SK-N-SH (cell line): ENCODE results near the gene ANO6. TPM values are rescaled to one million over a fixed set of nuclear protein-coding genes. Genes with fewer than 3 reads are reported as not detected.

Experiments
- CTCF ChIA-PET: fragments of 300-600, 350-600 bp; formaldehyde crosslinking; extraction: SDS; loops from one replicate; lab custom pipeline; 2021; lab: Yijun Ruan, JAX
- POLR2A ChIA-PET: fragments of 350-600 bp; sonication (Branson Sonifier 250); formaldehyde crosslinking; extraction: SDS; loops from one replicate; lab custom pipeline; 2020; ENCODE audit warnings: antibody characterized with exemption, inconsistent platforms; lab: Yijun Ruan, JAX
- DNase-seq: peaks from one replicate; pipeline ENCODE4 v3.0.0; 2012
- H2AFZ ChIP-seq: fragments of 200-600 bp; sonication (generic); 2 replicates; pipeline ENCODE4 v1.8.1; 2016; ENCODE audit warnings: antibody characterized with exemption, mild to moderate bottlenecking, low read depth
- H3F3A ChIP-seq: fragments of 200-600 bp; sonication (generic); replicated peaks from 2 replicates; pipeline ENCODE3; 2016; ENCODE audit warnings: antibody characterized with exemption, mild to moderate bottlenecking; ENCODE audit not compliant: insufficient read depth
- H3K27ac ChIP-seq, 2 experiments: fragments of 200-500 bp in 1 of 2; fragments of 200-600 bp in 1 of 2; sonication (Bioruptor generic) in 1 of 2; sonication (generic), shearing (Covaris generic) in 1 of 2; 2 replicates each; pipeline versions ENCODE4 v1.5.1 to v1.6.1; 2014 to 2016; ENCODE audit warnings: low read depth in 2 of 2, inconsistent platforms in 1 of 2, low read length in 1 of 2, mild to moderate bottlenecking in 1 of 2, mixed read lengths in 1 of 2
- H3K27me3 ChIP-seq: fragments of 200-600 bp; sonication (generic), shearing (Covaris generic); 2 replicates; pipeline ENCODE4 v1.6.1; 2016; ENCODE audit warnings: mixed run types; ENCODE audit not compliant: insufficient read depth
- H3K36me3 ChIP-seq, 2 experiments: fragments of 200-500 bp in 1 of 2; fragments of 200-600 bp in 1 of 2; sonication (Bioruptor generic) in 1 of 2; sonication (generic) in 1 of 2; replicated peaks in 1 of 2; 2 replicates each; pipeline versions ENCODE3 to v1.5.1; 2014 to 2016; ENCODE audit warnings: low read length in 1 of 2, mild to moderate bottlenecking in 1 of 2; ENCODE audit not compliant: insufficient read depth in 2 of 2, control insufficient read depth in 1 of 2
- H3K4me1 ChIP-seq, 2 experiments: fragments of 200-500 bp in 1 of 2; fragments of 200-600 bp in 1 of 2; sonication (Bioruptor generic) in 1 of 2; sonication (generic), shearing (Covaris generic) in 1 of 2; 2 replicates each; pipeline versions ENCODE4 v1.5.1 to v1.6.1; 2014 to 2016; ENCODE audit warnings: low read depth in 1 of 2, low read length in 1 of 2, mixed run types in 1 of 2; ENCODE audit not compliant: insufficient read depth in 2 of 2, control insufficient read depth in 1 of 2
- H3K4me2 ChIP-seq: fragments of 200-600 bp; sonication (generic), shearing (Covaris generic); 2 replicates; pipeline ENCODE4 v1.6.1; 2017; ENCODE audit warnings: mixed run types
- H3K4me3 ChIP-seq, 2 experiments: fragments of 200-500 bp in 1 of 2; fragments of 200-600 bp in 1 of 2; sonication (Bioruptor generic) in 1 of 2; sonication (generic), shearing (Covaris generic) in 1 of 2; 2 replicates each; pipeline versions ENCODE4 v1.5.1 to v1.8.1; 2014 to 2016; ENCODE audit warnings: low read depth in 2 of 2, inconsistent platforms in 1 of 2, low read length in 1 of 2, mild to moderate bottlenecking in 1 of 2, mixed read lengths in 1 of 2, moderate library complexity in 1 of 2
- H3K79me2 ChIP-seq: fragments of 200-600 bp; sonication (generic); 2 replicates; pipeline ENCODE4 v1.8.1; 2017; ENCODE audit warnings: mild to moderate bottlenecking; ENCODE audit not compliant: insufficient read depth
- H3K9ac ChIP-seq: fragments of 200-600 bp; sonication (generic); 2 replicates; pipeline ENCODE4 v1.6.1; 2017; ENCODE audit warnings: mixed run types
- H3K9me2 ChIP-seq: fragments of 200-600 bp; sonication (generic); 2 replicates; pipeline ENCODE4 v1.6.1; 2017; ENCODE audit warnings: mixed run types
- H3K9me3 ChIP-seq: fragments of 200-600 bp; sonication (generic); 2 replicates; pipeline ENCODE4 v1.6.1; 2017; ENCODE audit warnings: mixed run types, mild to moderate bottlenecking, moderate library complexity
- H4K20me1 ChIP-seq: fragments of 200-600 bp; sonication (generic); 2 replicates; pipeline ENCODE4 v1.6.1; 2017; ENCODE audit warnings: mild to moderate bottlenecking, mixed run types; ENCODE audit not compliant: insufficient read depth
- ELF1 ChIP-seq: IDR thresholded peaks from 2 replicates; pipeline ENCODE4 v1.4.0; 2012
- EZH2phosphoT487 ChIP-seq: fragments of 200-600 bp; sonication (generic); IDR thresholded peaks from 2 replicates; pipeline ENCODE4 v1.6.1; 2017; ENCODE audit warnings: low read depth, mixed run types, mild to moderate bottlenecking, antibody characterized with exemption, moderate library complexity, borderline replicate concordance
- FOXJ3 ChIP-seq: sonication (generic); formaldehyde crosslinking; IDR thresholded peaks from 2 replicates; pipeline ENCODE4 v1.5.1; 2020; ENCODE audit warnings: mild to moderate bottlenecking, missing genetic modification reagents
- GABPA ChIP-seq: IDR thresholded peaks from 2 replicates; pipeline ENCODE4 v1.4.0; 2012; ENCODE audit warnings: low read depth, mild to moderate bottlenecking
- JUND ChIP-seq: IDR thresholded peaks from 2 replicates; pipeline ENCODE4 v1.4.0; 2012
- NFIC ChIP-seq: IDR thresholded peaks from 2 replicates; pipeline ENCODE4 v1.4.0; 2012; ENCODE audit warnings: borderline replicate concordance
- NRF1 ChIP-seq: IDR thresholded peaks from 2 replicates; pipeline ENCODE4 v1.6.1; 2012; ENCODE audit warnings: low read depth, mild to moderate bottlenecking, low read length
- POLR2AphosphoS5 ChIP-seq: IDR thresholded peaks from 2 replicates; pipeline ENCODE4 v1.6.1; 2012; ENCODE audit warnings: low read depth, low read length
- RXRA ChIP-seq: IDR thresholded peaks from 2 replicates; pipeline ENCODE4 v1.4.0; 2012; ENCODE audit warnings: low read depth, mild to moderate bottlenecking, borderline replicate concordance
- SIN3A ChIP-seq: IDR thresholded peaks from 2 replicates; pipeline ENCODE4 v1.6.1; 2012; ENCODE audit warnings: low read depth, mild to moderate bottlenecking, low read length, moderate library complexity, borderline replicate concordance
- SMC3 ChIP-seq: IDR thresholded peaks from 2 replicates; pipeline ENCODE4 v1.6.1; 2012; ENCODE audit warnings: low read depth, low read length, improper control_type of control experiment
- WGBS: methylation state at CpG from one replicate; pipeline ENCODE4 v1.1.6; 2017; ENCODE audit warnings: low lambda C conversion rate; 5-methylcytosine and 5-hydroxymethylcytosine counted together
- polyA plus RNA-seq, 3 experiments: library from polyadenylated mRNA; depleted of rRNA; stranded (reverse); fragments of >200 nt; gene quantifications; 2 replicates each; pipeline ENCODE4 v1.2.3, GENCODE V29; 2012
- TF ChIP-seq, protein P1 (sequence below): fragments of 200-600 bp; sonication (generic); IDR thresholded peaks from 2 replicates; pipeline ENCODE4 v1.6.1; 2017; ENCODE audit warnings: antibody characterized with exemption, mild to moderate bottlenecking, moderate library complexity
- TF ChIP-seq, protein P2 (sequence below): fragments of 150-350 bp; IDR thresholded peaks from 2 replicates; pipeline ENCODE4 v1.6.1; 2016; ENCODE audit warnings: mild to moderate bottlenecking, low read depth, low read length
- TF ChIP-seq, protein P3 (sequence below): fragments of 150-350 bp; IDR thresholded peaks from 2 replicates; pipeline ENCODE4 v1.6.1; 2017; ENCODE audit warnings: antibody characterized with exemption, low read length, low read depth, borderline replicate concordance
- TF ChIP-seq, protein P4 (sequence below): IDR thresholded peaks from 2 replicates; pipeline ENCODE4 v1.4.0; 2012; ENCODE audit warnings: low read depth, borderline replicate concordance

Gene ANO6
- polyA plus RNA-seq, 1 of the 3 experiments (the other 2 are of a cell fraction): 20.1 TPM

DNA sequence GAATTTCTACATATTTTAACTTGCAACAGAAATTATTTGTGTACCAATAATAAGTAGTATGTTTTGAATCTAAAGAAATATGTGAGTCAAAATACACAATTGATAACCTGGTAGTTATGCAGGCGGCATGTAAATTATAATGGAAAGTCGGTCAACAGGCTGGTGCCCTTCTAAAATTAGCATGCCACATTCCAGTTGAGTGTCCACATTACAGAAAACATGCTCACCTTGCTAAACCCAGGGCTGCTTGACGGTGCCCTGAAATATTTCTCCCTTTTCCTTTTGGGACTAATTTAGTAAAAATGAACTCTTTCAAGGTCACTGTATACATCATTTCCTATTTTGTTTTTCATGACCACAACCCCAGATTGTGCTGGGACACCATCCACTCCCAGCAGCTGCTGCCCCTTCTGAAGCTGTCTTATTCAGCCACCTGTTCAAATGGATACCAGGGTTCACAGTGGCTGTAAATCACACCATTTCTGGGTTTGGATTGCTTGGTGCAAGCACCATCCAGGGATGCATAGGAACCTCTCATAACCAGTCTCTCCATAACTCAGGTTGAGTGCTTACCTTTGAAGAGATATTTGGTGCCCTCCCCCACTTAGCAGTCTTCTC, 110.6 kb downstream of the ANO6 start (continued):
- TF ChIP-seq, protein P1, sequence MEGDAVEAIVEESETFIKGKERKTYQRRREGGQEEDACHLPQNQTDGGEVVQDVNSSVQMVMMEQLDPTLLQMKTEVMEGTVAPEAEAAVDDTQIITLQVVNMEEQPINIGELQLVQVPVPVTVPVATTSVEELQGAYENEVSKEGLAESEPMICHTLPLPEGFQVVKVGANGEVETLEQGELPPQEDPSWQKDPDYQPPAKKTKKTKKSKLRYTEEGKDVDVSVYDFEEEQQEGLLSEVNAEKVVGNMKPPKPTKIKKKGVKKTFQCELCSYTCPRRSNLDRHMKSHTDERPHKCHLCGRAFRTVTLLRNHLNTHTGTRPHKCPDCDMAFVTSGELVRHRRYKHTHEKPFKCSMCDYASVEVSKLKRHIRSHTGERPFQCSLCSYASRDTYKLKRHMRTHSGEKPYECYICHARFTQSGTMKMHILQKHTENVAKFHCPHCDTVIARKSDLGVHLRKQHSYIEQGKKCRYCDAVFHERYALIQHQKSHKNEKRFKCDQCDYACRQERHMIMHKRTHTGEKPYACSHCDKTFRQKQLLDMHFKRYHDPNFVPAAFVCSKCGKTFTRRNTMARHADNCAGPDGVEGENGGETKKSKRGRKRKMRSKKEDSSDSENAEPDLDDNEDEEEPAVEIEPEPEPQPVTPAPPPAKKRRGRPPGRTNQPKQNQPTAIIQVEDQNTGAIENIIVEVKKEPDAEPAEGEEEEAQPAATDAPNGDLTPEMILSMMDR: no peak
- TF ChIP-seq, protein P2, sequence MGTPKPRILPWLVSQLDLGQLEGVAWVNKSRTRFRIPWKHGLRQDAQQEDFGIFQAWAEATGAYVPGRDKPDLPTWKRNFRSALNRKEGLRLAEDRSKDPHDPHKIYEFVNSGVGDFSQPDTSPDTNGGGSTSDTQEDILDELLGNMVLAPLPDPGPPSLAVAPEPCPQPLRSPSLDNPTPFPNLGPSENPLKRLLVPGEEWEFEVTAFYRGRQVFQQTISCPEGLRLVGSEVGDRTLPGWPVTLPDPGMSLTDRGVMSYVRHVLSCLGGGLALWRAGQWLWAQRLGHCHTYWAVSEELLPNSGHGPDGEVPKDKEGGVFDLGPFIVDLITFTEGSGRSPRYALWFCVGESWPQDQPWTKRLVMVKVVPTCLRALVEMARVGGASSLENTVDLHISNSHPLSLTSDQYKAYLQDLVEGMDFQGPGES: no peak
- no peak for TF ChIP-seq SMC3
- TF ChIP-seq, protein P3, sequence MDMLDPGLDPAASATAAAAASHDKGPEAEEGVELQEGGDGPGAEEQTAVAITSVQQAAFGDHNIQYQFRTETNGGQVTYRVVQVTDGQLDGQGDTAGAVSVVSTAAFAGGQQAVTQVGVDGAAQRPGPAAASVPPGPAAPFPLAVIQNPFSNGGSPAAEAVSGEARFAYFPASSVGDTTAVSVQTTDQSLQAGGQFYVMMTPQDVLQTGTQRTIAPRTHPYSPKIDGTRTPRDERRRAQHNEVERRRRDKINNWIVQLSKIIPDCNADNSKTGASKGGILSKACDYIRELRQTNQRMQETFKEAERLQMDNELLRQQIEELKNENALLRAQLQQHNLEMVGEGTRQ: no peak
- TF ChIP-seq SIN3A: no peak
- TF ChIP-seq FOXJ3 (CRISPR knock-in tag): no peak
- no peak for TF ChIP-seq ELF1

DNA sequence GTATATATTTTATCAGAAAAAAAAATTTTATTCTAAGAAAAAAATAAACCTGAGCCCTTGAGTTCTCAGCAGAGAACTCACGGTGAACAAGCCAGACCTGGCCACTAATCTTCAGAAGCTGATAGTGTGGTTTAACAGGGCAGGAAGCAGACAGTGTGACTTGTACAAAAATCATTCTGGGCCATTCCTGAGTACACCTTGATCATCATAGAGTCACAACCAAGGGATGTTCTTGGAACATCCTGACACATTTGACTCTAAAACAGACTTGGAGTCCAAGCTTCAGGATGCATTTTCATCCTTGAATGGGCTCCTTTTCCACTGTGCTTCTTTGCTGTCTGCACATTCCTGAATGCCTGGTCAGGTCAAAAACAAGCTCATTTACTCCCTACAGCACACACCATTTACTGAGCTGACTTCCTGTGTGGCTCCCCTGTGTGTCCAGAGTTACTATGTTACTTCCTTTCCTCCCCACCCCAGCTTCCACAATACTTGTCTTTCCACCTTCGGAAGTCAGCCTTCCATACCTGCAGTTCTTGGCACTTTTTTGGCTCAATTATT, 112.0 kb downstream of the ANO6 start:
- ChIA-PET POLR2A (interaction anchor here (1.1 kb wide), 1 partner anchor 9 kb away, joined by 3 read pairs; no protein-coding TSS in a partner anchor), CTCF (interaction anchor here (0.9 to 2.1 kb wide), 3 partner anchors 8 to 59 kb away, joined by 3 to 9 read pairs (median 5); no protein-coding TSS in a partner anchor)
- Histone ChIP-seq H3F3A (peaks cover 4% of the 10 kb centered on the region), H3K4me1 (peaks cover 0 to 3% of the 10 kb centered on the region in 2 experiments; a peak in 2 of 4 replicates), H3K4me3 (no peak overlapping the region), H2AFZ (no peak overlapping the region), H3K27ac (no peak overlapping the region; a peak in 1 of 4 replicates), H3K36me3 (peaks cover 8 to 21% of the 10 kb centered on the region in 2 experiments), H3K4me2 (no peak overlapping the region)
- DNase-seq: no peak
- TF ChIP-seq EZH2phosphoT487 (no peak), ELF1 (no peak), NRF1 (no peak), RXRA (no peak), POLR2AphosphoS5 (no peak), JUND (no peak), NFIC (no peak), GABPA (no peak)
- TF ChIP-seq, protein P3: no peak
- TF ChIP-seq, protein P4, sequence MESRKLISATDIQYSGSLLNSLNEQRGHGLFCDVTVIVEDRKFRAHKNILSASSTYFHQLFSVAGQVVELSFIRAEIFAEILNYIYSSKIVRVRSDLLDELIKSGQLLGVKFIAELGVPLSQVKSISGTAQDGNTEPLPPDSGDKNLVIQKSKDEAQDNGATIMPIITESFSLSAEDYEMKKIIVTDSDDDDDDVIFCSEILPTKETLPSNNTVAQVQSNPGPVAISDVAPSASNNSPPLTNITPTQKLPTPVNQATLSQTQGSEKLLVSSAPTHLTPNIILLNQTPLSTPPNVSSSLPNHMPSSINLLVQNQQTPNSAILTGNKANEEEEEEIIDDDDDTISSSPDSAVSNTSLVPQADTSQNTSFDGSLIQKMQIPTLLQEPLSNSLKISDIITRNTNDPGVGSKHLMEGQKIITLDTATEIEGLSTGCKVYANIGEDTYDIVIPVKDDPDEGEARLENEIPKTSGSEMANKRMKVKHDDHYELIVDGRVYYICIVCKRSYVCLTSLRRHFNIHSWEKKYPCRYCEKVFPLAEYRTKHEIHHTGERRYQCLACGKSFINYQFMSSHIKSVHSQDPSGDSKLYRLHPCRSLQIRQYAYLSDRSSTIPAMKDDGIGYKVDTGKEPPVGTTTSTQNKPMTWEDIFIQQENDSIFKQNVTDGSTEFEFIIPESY: no peak
- TF ChIP-seq, all 33 proteins: peak for 0
- Histone ChIP-seq H4K20me1 (no peaks in the 10 kb centered on the region), H3K79me2 (peaks cover 15% of the 10 kb centered on the region; the same call in 1 of the 2 replicates), H3K9ac (no peak overlapping the region), H3K9me2 (no peaks in the 10 kb centered on the region), H3K9me3 (no peaks in the 10 kb centered on the region), H3K27me3 (no peaks in the 10 kb centered on the region)
- WGBS: 93% methylated on average over 2 of the region's 2 CpGs
